ENCODE results near the gene EPPIN.

EPPIN gene

DNA sequence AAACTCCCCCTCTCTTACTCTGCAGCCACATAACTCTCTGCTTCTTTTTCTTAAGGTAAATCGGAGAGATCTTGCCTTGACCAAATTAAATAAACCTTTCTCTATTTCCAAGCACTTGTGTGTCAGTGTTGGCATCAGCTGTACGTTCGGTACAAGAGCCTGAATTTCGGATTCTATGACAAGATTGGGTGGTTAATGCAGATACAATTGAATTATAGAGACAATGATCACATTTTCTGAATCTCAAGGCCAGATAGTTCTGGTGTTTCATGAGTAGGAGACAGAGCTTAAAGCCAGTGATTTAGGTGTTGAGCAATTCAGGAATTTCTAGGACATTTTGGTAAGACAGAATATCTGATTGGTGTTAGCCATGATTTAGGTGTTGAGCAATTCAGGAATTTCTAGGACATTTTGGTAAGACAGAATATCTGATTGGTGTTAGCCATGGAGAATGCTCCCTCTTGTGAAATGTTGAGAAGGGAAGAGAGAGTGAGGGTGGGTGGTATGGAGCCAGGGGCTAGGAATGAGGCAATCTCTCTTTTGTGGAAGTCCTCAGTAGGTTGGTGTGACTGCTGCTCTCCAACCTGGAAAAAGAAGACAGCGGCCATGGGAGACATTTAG, 36.8 kb downstream of the EPPIN start:
- Histone ChIP-seq H3K36me3 (replicated peaks) (no peaks in the 10 kb centered on the region), H3K9me3 (no peaks in the 10 kb centered on the region), H3K27me3 (ENCODE audit: low read depth) (0 out of 2 replicates have a peak, but pooled peaks cover 5% of the 10 kb centered on the region), H3K4me1 (no peaks in the 10 kb centered on the region), H3K4me3 (no peak overlapping the region)
- in situ Hi-C loops (cut with MboI; ENCODE audit: low sequenced_read_pairs): no loop called here
- no peak for DNase-seq (ENCODE audit: low spot score in 2 of 2)

DNA sequence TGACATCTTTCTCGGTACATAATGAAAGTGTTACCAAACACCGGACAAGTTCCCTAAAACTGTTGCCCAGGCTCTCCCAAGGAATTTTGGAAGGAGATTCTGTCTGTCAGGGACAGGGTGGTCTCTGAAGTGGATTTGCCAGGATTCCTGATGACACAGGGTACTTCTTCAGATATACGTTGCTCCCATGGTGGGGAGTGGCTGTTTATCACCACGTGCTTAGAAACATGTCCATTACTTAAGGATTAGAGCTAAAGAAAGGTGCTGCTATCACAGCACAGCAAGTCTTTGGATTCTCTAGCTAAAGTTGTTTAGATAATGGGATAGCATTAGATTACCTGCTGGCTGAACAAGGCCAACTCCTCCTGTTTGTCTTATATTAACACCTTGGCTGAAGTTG, 38.1 kb downstream of the EPPIN start:
- Histone ChIP-seq H3K9me3 (no peaks in the 10 kb centered on the region), H3K4me1 (no peaks in the 10 kb centered on the region), H3K27me3 (ENCODE audit: low read depth) (0 out of 2 replicates have a peak, but pooled peaks cover 5% of the 10 kb centered on the region), H3K36me3 (replicated peaks) (no peaks in the 10 kb centered on the region), H3K4me3 (no peak overlapping the region)
- in situ Hi-C loops (cut with MboI; ENCODE audit: low sequenced_read_pairs): no loop called here
- DNase-seq (ENCODE audit: low spot score in 2 of 2): no peak

DNA sequence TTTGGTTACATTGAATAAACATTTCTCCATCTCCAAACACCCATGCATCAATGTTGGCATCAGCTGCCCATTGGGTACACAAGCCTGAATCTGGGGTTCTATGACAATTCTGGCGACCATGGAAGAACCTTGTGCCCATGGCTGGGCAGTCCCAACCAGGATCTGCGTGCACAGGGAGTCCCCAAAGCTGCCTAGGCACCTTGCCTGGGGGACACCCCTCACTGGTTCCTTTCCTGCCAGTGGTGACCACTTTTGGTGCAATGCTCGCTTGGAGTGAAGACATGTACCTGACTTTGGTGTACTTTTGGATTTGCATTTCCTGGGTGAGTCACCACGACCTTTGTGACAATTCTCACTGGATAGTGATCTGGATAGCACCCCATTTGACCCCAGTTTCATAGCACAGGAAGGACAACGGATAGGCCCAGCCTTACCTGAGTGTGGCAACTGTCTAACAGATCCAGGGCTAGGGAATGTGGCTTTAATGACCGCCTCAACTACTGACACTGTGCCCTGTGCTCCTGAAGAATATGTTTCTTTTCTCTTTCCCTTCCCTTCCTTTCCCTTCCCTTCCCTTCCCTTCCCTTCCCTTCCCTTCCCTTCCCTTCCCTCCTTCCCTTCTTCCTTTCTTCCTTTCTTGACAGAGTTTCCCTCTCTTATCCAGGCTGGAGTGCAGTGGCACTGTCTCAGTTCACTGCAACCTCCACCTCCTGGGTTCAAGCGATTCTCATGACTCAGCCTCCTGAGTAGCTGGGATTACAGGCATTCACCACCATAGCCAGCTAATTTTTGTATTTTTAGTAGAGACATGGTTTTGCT, 38.9 kb downstream of the EPPIN start:
- in situ Hi-C loops (cut with MboI; ENCODE audit: low sequenced_read_pairs): no loop called here
- no peaks in the 10 kb centered on the region for H3K4me1 ChIP-seq
- H3K4me3 ChIP-seq: no peak overlapping the region
- no peaks in the 10 kb centered on the region for H3K36me3 ChIP-seq (replicated peaks)
- no peaks in the 10 kb centered on the region for H3K9me3 ChIP-seq
- 0 out of 2 replicates have a peak, but pooled peaks cover 5% of the 10 kb centered on the region for H3K27me3 ChIP-seq (ENCODE audit: low read depth)
- no peak for DNase-seq (ENCODE audit: low spot score in 2 of 2)

DNA sequence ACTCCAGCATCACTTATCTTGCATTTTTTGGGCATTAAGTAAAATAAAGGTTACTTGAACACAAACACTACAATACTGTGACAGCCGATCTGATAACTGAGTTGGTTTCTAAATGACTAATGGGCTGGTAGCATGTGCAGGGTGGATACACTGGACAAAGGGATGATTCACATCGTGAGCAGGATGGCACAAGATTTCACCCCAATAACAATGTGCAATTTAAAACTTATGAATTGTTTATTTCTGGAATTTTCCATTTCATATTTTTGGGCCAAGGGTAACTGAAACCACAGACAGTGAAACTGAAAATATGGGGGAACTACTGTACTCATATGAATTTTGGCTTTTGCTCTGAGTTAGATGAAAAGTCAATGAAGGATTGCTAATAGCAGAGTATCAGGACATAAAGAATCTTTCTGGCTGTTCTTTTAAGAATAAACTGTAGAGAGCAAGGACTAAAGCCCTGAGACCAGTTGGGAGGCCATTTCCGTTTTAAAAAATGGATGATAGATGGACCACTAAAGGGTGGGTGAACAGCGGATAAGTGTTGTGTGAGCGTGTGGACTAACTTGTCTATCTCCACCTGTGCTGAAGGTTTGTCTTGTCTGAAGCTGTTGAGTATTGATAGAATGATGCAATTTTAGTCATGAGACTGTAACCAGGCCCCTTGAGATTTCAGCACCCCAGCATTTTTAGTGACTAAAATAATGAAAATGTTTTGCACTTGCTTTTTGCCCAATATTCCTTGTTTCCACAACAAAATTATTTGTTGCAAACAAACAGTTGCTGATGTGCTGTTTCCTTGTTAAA, 40.0 kb downstream of the EPPIN start:
- in situ Hi-C loops (cut with MboI; ENCODE audit: low sequenced_read_pairs): no loop called here
- no peak overlapping the region for H3K4me3 ChIP-seq
- H3K4me1 ChIP-seq: no peaks in the 10 kb centered on the region
- H3K9me3 ChIP-seq: no peaks in the 10 kb centered on the region
- H3K36me3 ChIP-seq (replicated peaks): no peaks in the 10 kb centered on the region
- DNase-seq (ENCODE audit: low spot score in 2 of 2): no peak
- H3K27me3 ChIP-seq (ENCODE audit: low read depth): 0 out of 2 replicates have a peak, but pooled peaks cover 5% of the 10 kb centered on the region

DNA sequence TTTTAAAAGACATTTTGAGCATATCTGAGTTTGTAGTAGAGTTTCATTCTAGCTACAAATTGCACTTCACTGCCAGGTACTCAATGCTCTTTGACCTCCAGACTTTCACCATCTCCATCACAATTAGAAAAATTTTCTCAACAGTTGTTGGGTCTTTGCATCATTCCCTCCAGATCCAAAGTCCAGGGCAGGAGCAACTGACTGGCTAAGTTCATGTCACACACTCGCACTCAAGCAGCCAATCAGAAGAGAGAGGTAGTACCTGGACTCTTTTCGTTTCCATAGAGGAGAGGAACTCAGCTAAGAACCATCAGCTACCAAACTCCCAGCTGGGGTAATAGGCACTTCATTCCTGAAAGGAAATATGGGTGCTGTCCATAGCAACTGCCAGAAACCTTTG, 40.8 kb downstream of the EPPIN start:
- Histone ChIP-seq H3K27me3 (ENCODE audit: low read depth) (peaks cover 10% of the 10 kb centered on the region; the same call in 1 of the 2 replicates), H3K4me1 (no peaks in the 10 kb centered on the region), H3K36me3 (replicated peaks) (no peaks in the 10 kb centered on the region), H3K9me3 (no peaks in the 10 kb centered on the region), H3K4me3 (no peak overlapping the region)
- in situ Hi-C loops (cut with MboI; ENCODE audit: low sequenced_read_pairs): no loop called here
- no peak for DNase-seq (ENCODE audit: low spot score in 2 of 2)

DNA sequence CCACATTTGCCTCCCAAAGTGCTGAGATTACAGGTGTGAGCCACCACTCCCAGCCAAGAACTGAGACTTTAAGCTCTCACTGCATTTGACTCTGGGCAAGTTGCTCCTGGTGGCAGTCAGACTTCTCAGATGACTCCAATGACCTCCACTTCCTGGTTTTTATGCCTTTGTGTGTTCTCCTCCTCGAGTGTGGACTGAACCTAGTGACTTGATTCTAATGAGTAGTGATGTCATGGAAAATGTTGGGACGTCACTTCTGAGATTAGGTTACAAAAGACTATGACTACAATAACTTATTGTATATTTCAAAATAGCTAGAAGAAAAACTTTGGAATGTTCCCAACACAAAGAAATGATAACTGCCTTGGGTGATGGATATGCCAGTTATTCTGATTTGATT, 43.8 kb downstream of the EPPIN start:
- Histone ChIP-seq H3K27me3 (ENCODE audit: low read depth) (peaks cover 14% of the 10 kb centered on the region), H3K36me3 (replicated peaks) (no peaks in the 10 kb centered on the region), H3K4me1 (no peaks in the 10 kb centered on the region), H3K4me3 (no peak overlapping the region), H3K9me3 (no peaks in the 10 kb centered on the region)
- in situ Hi-C loops (cut with MboI; ENCODE audit: low sequenced_read_pairs): no loop called here
- no peak for DNase-seq (ENCODE audit: low spot score in 2 of 2)

DNA sequence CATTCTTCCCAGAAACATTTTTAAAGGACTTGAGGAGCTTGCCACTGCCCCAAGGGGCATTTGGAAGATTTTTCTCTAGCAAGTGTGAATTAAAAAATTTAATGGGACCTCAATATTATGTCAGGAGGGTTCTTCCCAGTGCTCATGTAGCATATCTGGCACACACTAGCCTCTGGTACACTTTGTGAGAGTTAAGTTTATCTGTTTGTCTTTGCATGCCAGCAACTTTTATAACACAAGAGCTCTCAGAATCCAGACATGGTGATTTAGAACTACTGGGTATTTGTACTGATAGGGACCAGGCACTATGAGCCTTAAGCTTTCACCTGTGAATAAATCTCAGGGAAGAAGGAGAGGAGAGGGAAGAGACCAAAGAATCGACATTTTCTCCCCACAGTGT, 44.6 kb downstream of the EPPIN start:
- in situ Hi-C loops (cut with MboI; ENCODE audit: low sequenced_read_pairs): no loop called here
- Histone ChIP-seq H3K27me3 (ENCODE audit: low read depth) (peaks cover 14% of the 10 kb centered on the region), H3K4me3 (no peak overlapping the region), H3K36me3 (replicated peaks) (no peaks in the 10 kb centered on the region), H3K9me3 (no peaks in the 10 kb centered on the region), H3K4me1 (no peaks in the 10 kb centered on the region)
- no peak for DNase-seq (ENCODE audit: low spot score in 2 of 2)

DNA sequence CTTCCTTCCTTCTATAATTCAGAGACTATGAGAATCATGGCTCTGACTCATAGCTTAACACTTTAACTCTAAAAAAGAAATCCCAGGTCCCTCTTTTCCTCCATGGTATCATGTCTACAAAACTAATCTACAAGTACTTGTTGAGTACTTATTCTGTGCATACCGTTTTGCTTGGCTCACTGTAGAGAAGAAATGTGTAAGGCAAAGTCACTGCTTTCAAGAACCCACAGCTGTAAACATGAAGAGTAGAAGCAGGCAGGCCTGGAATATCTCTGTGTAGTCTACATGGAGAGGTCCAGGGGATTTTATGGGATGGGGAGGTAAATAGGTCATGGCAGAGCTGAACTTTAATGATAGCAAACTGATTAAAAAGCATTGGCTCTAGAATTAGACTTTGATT, 45.6 kb downstream of the EPPIN start:
- DNase-seq (ENCODE audit: low spot score in 2 of 2): no peak
- in situ Hi-C loops (cut with MboI; ENCODE audit: low sequenced_read_pairs): no loop called here

DNA sequence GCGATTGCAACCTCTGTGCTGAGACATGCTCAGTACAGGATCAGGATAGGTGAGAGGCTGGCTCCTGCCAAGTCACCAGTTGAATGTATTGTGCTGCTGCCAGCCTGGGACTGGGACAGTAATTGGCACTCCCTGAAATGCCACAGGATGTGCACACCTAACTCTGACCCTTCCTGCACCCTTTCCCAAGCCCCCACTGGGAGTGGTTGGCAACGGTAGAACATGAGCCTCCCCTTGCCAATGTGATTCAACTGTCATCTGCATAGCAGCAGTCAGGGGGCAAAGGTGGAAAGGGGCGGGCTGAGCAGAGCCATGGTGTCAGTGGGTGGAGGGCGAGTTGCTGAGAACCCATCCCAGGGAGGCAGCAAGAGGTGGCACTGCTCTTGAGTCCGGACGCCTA, 47.2 kb downstream of the EPPIN start:
- no peaks in the 10 kb centered on the region for H3K9me3 ChIP-seq
- in situ Hi-C loops (cut with MboI; ENCODE audit: low sequenced_read_pairs): no loop called here
- H3K4me1 ChIP-seq: no peaks in the 10 kb centered on the region
- DNase-seq (ENCODE audit: low spot score in 2 of 2): no peak
- peaks cover 29% of the 10 kb centered on the region for H3K27me3 ChIP-seq (ENCODE audit: low read depth)
- H3K36me3 ChIP-seq (replicated peaks): no peaks in the 10 kb centered on the region
- H3K4me3 ChIP-seq: no peak overlapping the region

More for the DNA sequence above, 45.6 kb downstream of the EPPIN start:
- no peaks in the 10 kb centered on the region for H3K36me3 ChIP-seq (replicated peaks)
- no peaks in the 10 kb centered on the region for H3K9me3 ChIP-seq
- H3K4me3 ChIP-seq: no peak overlapping the region
- H3K27me3 ChIP-seq (ENCODE audit: low read depth): peaks cover 18% of the 10 kb centered on the region
- no peaks in the 10 kb centered on the region for H3K4me1 ChIP-seq

DNA sequence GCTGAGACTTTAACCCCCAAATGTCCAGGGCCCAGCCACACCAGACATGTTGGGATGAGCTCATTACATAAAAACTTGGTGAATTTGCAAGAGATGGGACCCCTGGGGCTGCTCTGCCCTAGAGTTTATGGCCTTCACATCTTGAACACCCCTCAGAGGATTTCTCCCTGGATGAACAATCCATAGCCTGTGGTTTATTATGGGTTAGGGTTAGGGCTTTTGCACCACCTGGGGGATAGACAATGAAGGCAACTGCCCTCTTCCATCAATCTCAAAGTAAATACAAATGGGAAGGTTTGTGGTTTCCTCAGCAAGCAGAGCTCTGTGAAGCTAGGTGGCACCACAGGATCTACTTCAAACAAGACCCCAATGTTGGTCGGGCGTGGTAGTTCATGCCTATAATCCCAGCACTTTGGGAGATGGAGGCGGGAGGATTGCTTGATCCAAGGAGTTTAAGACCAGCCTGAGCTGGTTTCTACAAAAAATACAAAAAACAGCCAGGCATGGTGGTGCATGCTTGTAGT, 49.2 kb downstream of the EPPIN start:
- Histone ChIP-seq H3K36me3 (replicated peaks) (no peaks in the 10 kb centered on the region), H3K9me3 (no peaks in the 10 kb centered on the region), H3K4me3 (no peak overlapping the region), H3K27me3 (ENCODE audit: low read depth) (peaks cover 29% of the 10 kb centered on the region), H3K4me1 (no peaks in the 10 kb centered on the region)
- DNase-seq (ENCODE audit: low spot score in 2 of 2): no peak
- in situ Hi-C loops (cut with MboI; ENCODE audit: low sequenced_read_pairs): no loop called here

DNA sequence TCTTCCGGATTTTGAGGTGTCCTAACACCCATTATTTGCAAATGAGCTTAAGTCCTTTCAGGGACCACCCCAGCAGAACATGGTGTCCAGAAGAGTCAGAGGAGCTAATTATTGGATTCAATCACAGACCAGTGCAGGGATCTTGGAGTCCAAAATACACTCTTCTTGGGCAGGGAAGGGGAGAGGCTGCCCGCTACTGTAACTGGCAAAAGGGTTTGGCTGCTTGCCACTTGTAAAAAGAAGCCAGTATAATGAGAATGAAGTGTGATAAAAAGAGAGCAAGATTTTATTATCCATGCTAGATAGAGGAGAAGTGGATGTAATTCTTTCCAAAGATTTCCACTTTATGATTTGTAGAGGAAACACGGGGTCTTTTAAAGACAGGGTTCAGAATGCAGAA, 51.0 kb downstream of the EPPIN start:
- Histone ChIP-seq H3K4me1 (no peaks in the 10 kb centered on the region), H3K36me3 (replicated peaks) (no peaks in the 10 kb centered on the region), H3K4me3 (no peak overlapping the region), H3K27me3 (ENCODE audit: low read depth) (peaks cover 24% of the 10 kb centered on the region), H3K9me3 (no peaks in the 10 kb centered on the region)
- in situ Hi-C loops (cut with MboI; ENCODE audit: low sequenced_read_pairs): no loop called here
- DNase-seq (ENCODE audit: low spot score in 2 of 2): no peak

DNA sequence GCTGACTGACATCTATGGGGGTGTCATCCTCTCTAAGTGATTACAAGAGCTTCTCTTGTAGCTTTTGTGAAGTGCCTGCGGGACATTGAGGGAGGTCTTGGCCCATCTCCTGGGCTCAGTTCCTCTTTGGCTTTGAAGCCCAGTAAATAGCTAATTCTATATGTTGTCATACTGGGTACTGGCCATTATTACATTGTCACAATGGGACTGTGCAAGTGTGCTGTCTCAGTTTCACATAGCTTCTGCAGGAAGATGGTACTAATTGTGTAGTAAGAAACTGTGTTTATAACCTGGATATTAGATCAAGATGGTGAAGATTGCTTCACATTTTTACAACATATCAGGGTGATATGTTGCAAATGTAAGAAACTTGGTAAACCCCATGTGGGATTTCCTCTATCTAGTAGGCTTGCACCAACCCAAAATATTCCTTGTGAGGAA, 51.7 kb downstream of the EPPIN start:
- in situ Hi-C loops (cut with MboI; ENCODE audit: low sequenced_read_pairs): no loop called here

More for the DNA sequence above, 51.7 kb downstream of the EPPIN start:
- Histone ChIP-seq H3K36me3 (replicated peaks) (no peaks in the 10 kb centered on the region), H3K4me3 (no peak overlapping the region), H3K4me1 (no peaks in the 10 kb centered on the region), H3K27me3 (ENCODE audit: low read depth) (peaks cover 21% of the 10 kb centered on the region), H3K9me3 (no peaks in the 10 kb centered on the region)
- no peak for DNase-seq (ENCODE audit: low spot score in 2 of 2)
